Measurements from ENCODE around the gene NPTX1.

The NPTX1 gene

DNA sequence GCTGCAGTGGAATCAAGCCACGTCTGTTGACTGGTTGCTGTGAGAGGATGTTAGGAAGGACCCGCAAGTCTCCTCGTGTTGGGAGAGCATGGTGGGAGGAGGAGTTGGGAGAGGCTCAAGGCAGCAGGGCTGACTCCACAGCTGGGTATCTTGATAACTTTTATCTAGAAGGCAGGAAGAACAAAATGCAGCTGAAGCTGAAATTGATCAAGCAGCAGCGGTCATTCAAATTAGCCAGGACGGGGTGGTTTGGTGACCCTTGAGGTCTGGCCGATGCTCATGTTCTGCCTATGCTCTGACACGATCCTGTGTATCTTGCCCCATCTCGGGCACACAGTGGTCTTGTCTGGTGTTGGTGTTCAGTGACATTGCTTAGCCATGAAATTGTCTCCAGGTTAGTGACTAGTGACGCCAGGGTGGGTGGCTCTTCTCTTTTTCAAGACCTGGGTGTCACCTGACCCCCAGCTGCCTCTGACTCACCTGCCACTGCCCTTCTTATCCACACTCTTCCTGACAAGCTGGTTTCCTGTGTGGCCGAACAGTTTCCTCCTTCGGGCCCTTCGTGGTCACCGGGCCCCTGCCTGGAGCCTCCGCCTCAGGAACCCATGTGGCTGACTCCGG is 19.1 kb downstream of the NPTX1 start:
- no peak for DNase-seq

- DNase-seq = no peak
Observed at GRCh38 chr17:80456465-80457235, 19.8 kb downstream of the NPTX1 start.

- DNase-seq = peak; percentile 26
Observed at GRCh38 chr17:80455784-80456183, 20.6 kb downstream of the NPTX1 start.

GRCh38 chr17:80455336-80455710 is 21.1 kb downstream of the NPTX1 start:
- DNase-seq = peak; percentile 79

GRCh38 chr17:80454557-80455335 is 21.7 kb downstream of the NPTX1 start:
- peak; percentile 99 for DNase-seq

- DNase-seq = peak; percentile 45
Observed at GRCh38 chr17:80453998-80454556, 22.3 kb downstream of the NPTX1 start.

- peak; percentile 63 for DNase-seq
Observed at GRCh38 chr17:80453126-80453997, 23.0 kb downstream of the NPTX1 start.

- no peak for DNase-seq
Observed at GRCh38 chr17:80452173-80452915, 24.1 kb downstream of the NPTX1 start.

GRCh38 chr17:80451104-80451775 is 25.2 kb downstream of the NPTX1 start:
- DNase-seq = no peak

GRCh38 chr17:80449930-80450576 is 26.4 kb downstream of the NPTX1 start:
- no peak for DNase-seq

GRCh38 chr17:80449194-80449929 is 27.0 kb downstream of the NPTX1 start:
- DNase-seq = no peak

- DNase-seq = no peak
Observed at GRCh38 chr17:80447790-80448189, 28.6 kb downstream of the NPTX1 start.

GRCh38 chr17:80446645-80447405 is 29.6 kb downstream of the NPTX1 start:
- no peak for DNase-seq

GRCh38 chr17:80445726-80446110 is 30.7 kb downstream of the NPTX1 start:
- DNase-seq = peak; percentile 51

- peak; percentile 74 for DNase-seq
Observed at GRCh38 chr17:80445007-80445725, 31.2 kb downstream of the NPTX1 start.

DNA sequence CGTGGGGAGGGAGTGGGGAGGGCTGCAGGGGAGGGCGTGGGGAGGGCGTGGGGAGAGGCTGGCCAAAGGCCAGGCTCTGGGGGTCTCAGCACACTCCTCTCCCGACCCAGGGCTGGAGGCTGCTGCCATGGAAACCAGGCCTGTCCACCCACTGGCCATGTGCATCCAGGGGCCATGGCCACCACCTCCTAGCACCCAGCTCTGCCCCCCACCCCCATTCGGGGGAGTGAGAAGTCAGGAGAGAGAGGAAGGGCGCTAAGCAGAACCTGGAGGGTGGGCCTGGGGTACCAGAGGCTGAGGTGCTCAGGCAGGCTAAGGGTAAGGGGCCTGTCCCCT is 31.8 kb downstream of the NPTX1 start:
- DNase-seq = no peak

- peak; percentile 98 for DNase-seq
Observed at GRCh38 chr17:80443916-80444643, 32.3 kb downstream of the NPTX1 start.

GRCh38 chr17:80443498-80443897 is 32.9 kb downstream of the NPTX1 start:
- peak; percentile 48 for DNase-seq

Measured in NCI-H69 (cell line).